ENCODE data around the gene CEP170B.
"Not testable (repeated sequence)": the region's sequence is repeated elsewhere in the genome, so short reads cannot be mapped to it uniquely, and the experiment has no call there.

CEP170B gene

GRCh38 chr14:104941508-104942365 is 76.7 kb downstream of the CEP170B start:
- DNase-seq (ENCODE audit: low read depth in 1 of 2, low spot score in 1 of 2) = no peak

GRCh38 chr14:104942586-104942985 is 77.5 kb downstream of the CEP170B start:
- no peak for DNase-seq (ENCODE audit: low read depth in 1 of 2, low spot score in 1 of 2)

GRCh38 chr14:104943216-104944015 is 78.3 kb downstream of the CEP170B start:
- DNase-seq (ENCODE audit: low read depth in 1 of 2, low spot score in 1 of 2) = not testable (repeated sequence)

GRCh38 chr14:104944016-104944308 is 78.9 kb downstream of the CEP170B start:
- not testable (repeated sequence) for DNase-seq (ENCODE audit: low read depth in 1 of 2, low spot score in 1 of 2)

GRCh38 chr14:104944436-104945205 is 79.6 kb downstream of the CEP170B start:
- not testable (repeated sequence) for DNase-seq (ENCODE audit: low read depth in 1 of 2, low spot score in 1 of 2)

GRCh38 chr14:104945266-104945665 is 80.2 kb downstream of the CEP170B start:
- not testable (repeated sequence) for DNase-seq (ENCODE audit: low read depth in 1 of 2, low spot score in 1 of 2)
